Epithelial cell of umbilical artery (primary cell): Measurements from ENCODE around the gene KRTAP10-2. TPM values are rescaled to one million over a fixed set of nuclear protein-coding genes. Genes with fewer than 3 reads are reported as not detected.

ENCODE experiments used
- total RNA-seq: library from RNA; depleted of rRNA; stranded (reverse); fragments of >200 nt; gene quantifications from 2 replicates; pipeline ENCODE4 v1.2.3, GENCODE V29; 2014

The KRTAP10-2 gene
- not detected in 2 replicates for total RNA-seq

GRCh38 chr21:44551340-44551961, at the start of gene KRTAP10-2:
TSS of gene KRTAP10-2 (minus strand) at chr21:44551505. CDS start at chr21:44551458, 47 bp downstream.

GRCh38 chr21:44600118-44600978, 49.0 kb upstream of the KRTAP10-2 start, which contains the start of gene KRTAP10-7:
TSS of gene KRTAP10-7 (plus strand) at chr21:44600597. CDS start at chr21:44600622, 25 bp downstream.

GRCh38 chr21:44592446-44593311, 41.4 kb upstream of the KRTAP10-2 start, which contains the start of gene KRTAP10-6:
TSS of gene KRTAP10-6 (minus strand) at chr21:44592505. CDS start at chr21:44592484, 21 bp downstream.

GRCh38 chr21:44580231-44580821, 29.0 kb upstream of the KRTAP10-2 start, which contains the start of gene KRTAP10-5:
TSS of gene KRTAP10-5 (minus strand) at chr21:44580604. CDS start at chr21:44580578, 26 bp downstream.

GRCh38 chr21:44573630-44574456, 22.5 kb upstream of the KRTAP10-2 start, which contains the start of gene KRTAP10-4:
TSS of gene KRTAP10-4 (plus strand) at chr21:44573729. CDS start at chr21:44573759, 30 bp downstream.

GRCh38 chr21:44558695-44559094, 7.4 kb upstream of the KRTAP10-2 start, which contains the start of gene KRTAP10-3:
TSS of gene KRTAP10-3 (minus strand) at chr21:44558795. CDS start at chr21:44558715, 80 bp downstream.

GRCh38 chr21:44539991-44540666, 11.2 kb downstream of the KRTAP10-2 start, which contains the start of gene KRTAP10-1:
TSS of gene KRTAP10-1 (minus strand) at chr21:44540195. CDS start at chr21:44540150, 45 bp downstream.

Other genes starting within 250 kb of the KRTAP10-2 start
- 3.5 and 8.4 TPM in 2 replicates for gene CFAP410, start 212.1 kb downstream of the KRTAP10-2 start, total RNA-seq
- not detected in 2 replicates for gene TRPM2, start 197.9 kb downstream of the KRTAP10-2 start, total RNA-seq
- gene LRRC3, start 96.0 kb downstream of the KRTAP10-2 start, total RNA-seq: 0.61 and 1.9 TPM in 2 replicates
- not detected in 2 replicates for gene KRTAP10-1, start 11.3 kb downstream of the KRTAP10-2 start, total RNA-seq
- not detected in 2 replicates for gene KRTAP10-3, start 7.3 kb upstream of the KRTAP10-2 start, total RNA-seq
- not detected in 2 replicates for gene KRTAP10-4, start 22.2 kb upstream of the KRTAP10-2 start, total RNA-seq
- gene KRTAP10-5, start 29.1 kb upstream of the KRTAP10-2 start, total RNA-seq: not detected in 2 replicates
- gene KRTAP10-6, start 41.0 kb upstream of the KRTAP10-2 start, total RNA-seq: not detected in 2 replicates
- not detected in 2 replicates for gene KRTAP10-7, start 49.1 kb upstream of the KRTAP10-2 start, total RNA-seq
- gene KRTAP10-8, start 60.6 kb upstream of the KRTAP10-2 start, total RNA-seq: not detected in 2 replicates
- gene KRTAP10-9, start 75.6 kb upstream of the KRTAP10-2 start, total RNA-seq: not detected in 2 replicates
- gene KRTAP10-10, start 85.9 kb upstream of the KRTAP10-2 start, total RNA-seq: not detected in 2 replicates
- not detected in 2 replicates for gene KRTAP10-11, start 94.9 kb upstream of the KRTAP10-2 start, total RNA-seq
- gene KRTAP12-4, start 103.2 kb upstream of the KRTAP10-2 start, total RNA-seq: not detected in 2 replicates
- gene KRTAP12-3, start 106.4 kb upstream of the KRTAP10-2 start, total RNA-seq: not detected in 2 replicates
- gene KRTAP12-2, start 115.4 kb upstream of the KRTAP10-2 start, total RNA-seq: not detected in 2 replicates
- not detected in 2 replicates for gene KRTAP12-1, start 130.7 kb upstream of the KRTAP10-2 start, total RNA-seq
- not detected in 2 replicates for gene KRTAP10-12, start 145.7 kb upstream of the KRTAP10-2 start, total RNA-seq
- gene TSPEAR, start 160.1 kb upstream of the KRTAP10-2 start, total RNA-seq: not detected in 2 replicates